Chondrocyte (in vitro differentiated cells): ENCODE measurements around the gene MAGEB17. TPM values are rescaled to one million over a fixed set of nuclear protein-coding genes. Genes with fewer than 3 reads are reported as not detected.

ENCODE experiments used
- DNase-seq: peaks from one replicate; pipeline ENCODE4 v3.0.0; 2021; ENCODE audit warnings: mixed read lengths, low spot score
- H3K27ac Mint-ChIP-seq: one replicate; pipeline ENCODE4 v1.8.0; 2021; ENCODE audit warnings: mild to moderate bottlenecking, moderate library complexity, mixed read lengths; ENCODE audit not compliant: unreplicated experiment
- H3K27me3 Mint-ChIP-seq: 2 replicates; pipeline ENCODE4 v1.8.0; 2021; ENCODE audit warnings: low read depth, mixed read lengths
- H3K36me3 Mint-ChIP-seq: 2 replicates; pipeline ENCODE4 v1.8.0; 2021; ENCODE audit warnings: low read depth, mixed read lengths
- H3K4me1 Mint-ChIP-seq: 2 replicates; pipeline ENCODE4 v1.8.0; 2021; ENCODE audit warnings: low read depth, mild to moderate bottlenecking, mixed read lengths
- H3K4me3 Mint-ChIP-seq: one replicate; pipeline ENCODE4 v1.8.0; 2021; ENCODE audit warnings: mild to moderate bottlenecking, moderate library complexity, mixed read lengths; ENCODE audit not compliant: unreplicated experiment
- H3K9me3 Mint-ChIP-seq: 2 replicates; pipeline ENCODE4 v1.8.0; 2021; ENCODE audit warnings: low read depth, mixed read lengths
- CTCF ChIP-seq: fragments of 200-600 bp; sonication (generic); IDR thresholded peaks from 2 replicates; pipeline ENCODE4 v1.5.0; 2021; ENCODE audit warnings: antibody characterized with exemption, mild to moderate bottlenecking, moderate library complexity
- total RNA-seq: library from RNA; stranded (reverse); gene quantifications from 3 replicates; pipeline ENCODE4 v1.2.1, GENCODE V29; 2021

MAGEB17 gene
- total RNA-seq, 1 donor from 2014 or later: not detected

GRCh38 chrX:16125520-16126149, 41.6 kb upstream of the MAGEB17 start:
- no peak for TF ChIP-seq CTCF
- peaks cover 14% of the 10 kb centered on the region for H3K4me1 Mint-ChIP-seq
- DNase-seq: no peak
- H3K27ac Mint-ChIP-seq: no peak overlapping the region
- H3K36me3 Mint-ChIP-seq: no peaks in the 10 kb centered on the region
- no peaks in the 10 kb centered on the region for H3K9me3 Mint-ChIP-seq
- no peaks in the 10 kb centered on the region for H3K27me3 Mint-ChIP-seq
- H3K4me3 Mint-ChIP-seq: no peak overlapping the region

GRCh38 chrX:16130707-16131106, 36.6 kb upstream of the MAGEB17 start:
- H3K27ac Mint-ChIP-seq: no peak overlapping the region
- TF ChIP-seq CTCF: no peak
- H3K36me3 Mint-ChIP-seq: no peaks in the 10 kb centered on the region
- H3K9me3 Mint-ChIP-seq: no peaks in the 10 kb centered on the region
- DNase-seq: no peak
- H3K27me3 Mint-ChIP-seq: no peaks in the 10 kb centered on the region
- peaks cover 8% of the 10 kb centered on the region for H3K4me1 Mint-ChIP-seq
- no peak overlapping the region for H3K4me3 Mint-ChIP-seq

- TF ChIP-seq CTCF: no peak
- H3K4me3 Mint-ChIP-seq: no peak overlapping the region
- no peak for DNase-seq
- H3K27ac Mint-ChIP-seq: no peak overlapping the region
- no peaks in the 10 kb centered on the region for H3K36me3 Mint-ChIP-seq
- H3K4me1 Mint-ChIP-seq: peaks cover 1% of the 10 kb centered on the region
- no peaks in the 10 kb centered on the region for H3K27me3 Mint-ChIP-seq
- no peaks in the 10 kb centered on the region for H3K9me3 Mint-ChIP-seq
These were observed 32.3 kb upstream of the MAGEB17 start for GRCh38 chrX:16134936-16135335.

GRCh38 chrX:16136080-16136479, 31.2 kb upstream of the MAGEB17 start:
- H3K4me3 Mint-ChIP-seq: no peak overlapping the region
- H3K9me3 Mint-ChIP-seq: no peaks in the 10 kb centered on the region
- no peak overlapping the region for H3K27ac Mint-ChIP-seq
- H3K36me3 Mint-ChIP-seq: no peaks in the 10 kb centered on the region
- H3K4me1 Mint-ChIP-seq: no peaks in the 10 kb centered on the region
- TF ChIP-seq CTCF: no peak
- no peaks in the 10 kb centered on the region for H3K27me3 Mint-ChIP-seq
- DNase-seq: no peak

GRCh38 chrX:16137416-16138107, 29.7 kb upstream of the MAGEB17 start:
- no peaks in the 10 kb centered on the region for H3K4me1 Mint-ChIP-seq
- no peaks in the 10 kb centered on the region for H3K9me3 Mint-ChIP-seq
- DNase-seq: no peak
- no peaks in the 10 kb centered on the region for H3K27me3 Mint-ChIP-seq
- H3K36me3 Mint-ChIP-seq: no peaks in the 10 kb centered on the region
- no peak overlapping the region for H3K4me3 Mint-ChIP-seq
- no peak for TF ChIP-seq CTCF
- H3K27ac Mint-ChIP-seq: no peak overlapping the region
